HEK293 (cell line): Measurements from ENCODE around the gene IL25.

ENCODE experiments used
- CTCF ChIA-PET: fragments of 350-600 bp; formaldehyde crosslinking; extraction: SDS; loops from one replicate; lab custom pipeline; 2021; ENCODE audit warnings: antibody characterized with exemption; lab: Yijun Ruan, JAX
- POLR2A ChIA-PET: fragments of 300-600 bp; formaldehyde crosslinking; extraction: SDS; loops from one replicate; lab custom pipeline; 2020; ENCODE audit warnings: antibody characterized with exemption, inconsistent platforms; lab: Yijun Ruan, JAX
- H3K27ac ChIP-seq: fragments of 200-500 bp; sonication (Bioruptor generic); 2 replicates; pipeline ENCODE4 v1.5.1; 2014; ENCODE audit warnings: low read depth, low read length, control low read depth, inconsistent platforms; ENCODE audit errors: extremely low read depth
- H3K36me3 ChIP-seq, 2 experiments: fragments of 200-500 bp in 1 of 2; sonication (Bioruptor generic) in 1 of 2; 1 replicate in 1 of 2; 2 replicates in 1 of 2; pipeline ENCODE4 v1.5.1; 2014 to 2017; ENCODE audit warnings: inconsistent platforms in 2 of 2, low read length in 2 of 2; ENCODE audit not compliant: control insufficient read depth in 2 of 2, insufficient read depth in 1 of 2
- H3K4me1 ChIP-seq: fragments of 200-500 bp; sonication (Bioruptor generic); 2 replicates; pipeline ENCODE4 v1.5.1; 2014; ENCODE audit warnings: mild to moderate bottlenecking, low read length, inconsistent platforms; ENCODE audit not compliant: control insufficient read depth, insufficient read depth
- H3K4me3 ChIP-seq: 2 replicates; pipeline ENCODE4 v1.5.1; 2011; ENCODE audit warnings: low read depth, mild to moderate bottlenecking, control low read depth, low read length, moderate library complexity
- H3K9me3 ChIP-seq: fragments of 200-500 bp; sonication (Bioruptor generic); 2 replicates; pipeline ENCODE4 v1.5.1; 2014; ENCODE audit warnings: low read depth, low read length, inconsistent platforms; ENCODE audit not compliant: control insufficient read depth, insufficient read depth
- CTCF ChIP-seq: fragments of 450-650 bp; formaldehyde crosslinking; IDR thresholded peaks from 2 replicates; pipeline ENCODE4 v1.5.1; 2016; ENCODE audit warnings: missing biosample characterization, missing genetic modification characterization
- SCRT2 ChIP-seq: fragments of 450-650 bp; formaldehyde crosslinking; IDR thresholded peaks from 2 replicates; pipeline ENCODE4 v1.5.1; 2016; ENCODE audit warnings: missing biosample characterization, missing genetic modification characterization
- ZBTB48 ChIP-seq: fragments of 450-650 bp; formaldehyde crosslinking; IDR thresholded peaks from 2 replicates; pipeline ENCODE4 v1.5.1; 2016; ENCODE audit warnings: missing biosample characterization, missing genetic modification characterization
- ZFP41 ChIP-seq: fragments of 450-650 bp; formaldehyde crosslinking; IDR thresholded peaks from 2 replicates; pipeline ENCODE4 v1.5.1; 2016; ENCODE audit warnings: missing biosample characterization, missing genetic modification characterization, borderline replicate concordance
- ZNF155 ChIP-seq: fragments of 450-650 bp; formaldehyde crosslinking; IDR thresholded peaks from 2 replicates; pipeline ENCODE4 v1.5.1; 2016; ENCODE audit warnings: missing biosample characterization, missing genetic modification characterization
- ZNF174 ChIP-seq: fragments of 450-650 bp; formaldehyde crosslinking; IDR thresholded peaks from 2 replicates; pipeline ENCODE4 v1.5.0; 2017; ENCODE audit warnings: missing biosample characterization, mild to moderate bottlenecking, missing genetic modification characterization
- ZNF2 ChIP-seq: fragments of 450-650 bp; formaldehyde crosslinking; IDR thresholded peaks from 2 replicates; pipeline ENCODE4 v1.5.1; 2016; ENCODE audit warnings: missing biosample characterization, missing genetic modification characterization
- ZNF544 ChIP-seq: fragments of 450-650 bp; formaldehyde crosslinking; IDR thresholded peaks from 2 replicates; pipeline ENCODE4 v1.5.0; 2017; ENCODE audit warnings: missing biosample characterization, missing genetic modification characterization
- ZNF654 ChIP-seq: fragments of 450-650 bp; formaldehyde crosslinking; IDR thresholded peaks from 2 replicates; pipeline ENCODE4 v1.5.1; 2016; ENCODE audit warnings: low read depth, missing biosample characterization, missing genetic modification characterization
- ZNF76 ChIP-seq: fragments of 450-650 bp; formaldehyde crosslinking; IDR thresholded peaks from 2 replicates; pipeline ENCODE4; 2016; ENCODE audit warnings: low read depth, missing biosample characterization, missing genetic modification characterization, borderline replicate concordance
- ZSCAN18 ChIP-seq: fragments of 450-650 bp; formaldehyde crosslinking; IDR thresholded peaks from 2 replicates; pipeline ENCODE4 v1.5.1; 2016; ENCODE audit warnings: missing biosample characterization, missing genetic modification characterization
- TF ChIP-seq, protein P1 (sequence below): fragments of 450-650 bp; formaldehyde crosslinking; IDR thresholded peaks from 2 replicates; pipeline ENCODE4 v1.5.1; 2016; ENCODE audit warnings: missing biosample characterization, missing genetic modification characterization
- TF ChIP-seq, protein P2 (sequence below): fragments of 450-650 bp; formaldehyde crosslinking; IDR thresholded peaks from 2 replicates; pipeline ENCODE4 v1.5.0; 2017; ENCODE audit warnings: missing biosample characterization, missing genetic modification characterization, borderline replicate concordance

Gene IL25

DNA sequence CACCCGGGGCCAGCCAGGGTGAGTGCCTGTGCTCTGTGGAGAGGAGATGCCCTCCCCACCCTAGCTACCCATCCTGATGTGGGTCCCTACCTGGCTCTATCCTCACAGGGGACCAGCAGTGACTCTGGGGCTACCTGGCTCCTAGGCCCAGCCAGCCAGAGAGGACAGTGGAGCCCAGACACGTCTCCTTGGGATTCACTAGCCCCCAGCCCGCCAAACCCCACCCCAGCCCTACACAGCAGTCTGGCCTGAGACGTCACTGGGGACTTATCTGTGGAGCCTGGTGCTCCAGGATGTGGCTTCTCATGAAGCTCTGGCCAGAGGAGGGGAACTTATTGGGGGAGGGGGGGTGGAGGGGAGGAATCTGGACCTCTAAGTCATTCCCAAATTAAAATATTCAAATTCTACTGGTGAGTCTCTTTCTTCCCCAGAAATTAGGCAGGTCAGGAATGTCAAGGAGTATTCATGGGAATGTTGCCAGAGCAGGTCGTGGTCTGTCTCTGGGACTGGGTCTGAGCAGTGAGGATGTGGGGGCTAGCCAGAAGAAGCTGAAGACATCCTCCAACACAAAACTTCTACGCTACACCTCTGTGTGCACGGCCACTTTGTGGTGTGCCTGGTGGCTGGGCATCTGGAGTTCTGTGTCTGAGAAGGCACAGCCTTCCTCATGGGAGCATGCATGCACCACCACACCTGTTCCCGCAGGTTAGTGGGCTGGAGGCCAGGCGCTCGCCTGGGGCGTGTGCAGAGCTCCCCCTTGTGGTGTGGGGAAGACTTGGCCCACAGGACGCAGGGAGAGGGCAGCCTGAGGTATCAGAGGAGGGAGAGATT lies 7.0 kb downstream of the IL25 start:
- H3K4me1 ChIP-seq: no peaks in the 10 kb centered on the region
- no peaks in the 10 kb centered on the region for H3K9me3 ChIP-seq
- POLR2A ChIA-PET: interaction anchor here (1.8 kb wide), 1 partner anchor 53 kb away, joined by 12 read pairs; no protein-coding TSS in a partner anchor
- TF ChIP-seq ZNF544 (tag by site-specific recombination): no peak
- no peak for TF ChIP-seq ZFP41 (tag by site-specific recombination)
- TF ChIP-seq CTCF (tag by site-specific recombination): peak; percentile 81
- TF ChIP-seq ZNF2 (tag by site-specific recombination): no peak
- no peak for TF ChIP-seq ZNF174 (tag by site-specific recombination)
- no peak for TF ChIP-seq ZBTB48
- peak; percentile 75 for TF ChIP-seq SCRT2 (tag by site-specific recombination)
- TF ChIP-seq, protein P1, sequence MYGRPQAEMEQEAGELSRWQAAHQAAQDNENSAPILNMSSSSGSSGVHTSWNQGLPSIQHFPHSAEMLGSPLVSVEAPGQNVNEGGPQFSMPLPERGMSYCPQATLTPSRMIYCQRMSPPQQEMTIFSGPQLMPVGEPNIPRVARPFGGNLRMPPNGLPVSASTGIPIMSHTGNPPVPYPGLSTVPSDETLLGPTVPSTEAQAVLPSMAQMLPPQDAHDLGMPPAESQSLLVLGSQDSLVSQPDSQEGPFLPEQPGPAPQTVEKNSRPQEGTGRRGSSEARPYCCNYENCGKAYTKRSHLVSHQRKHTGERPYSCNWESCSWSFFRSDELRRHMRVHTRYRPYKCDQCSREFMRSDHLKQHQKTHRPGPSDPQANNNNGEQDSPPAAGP (tag by site-specific recombination): 0 out of 2 replicates have a peak, but pooled peaks have one; percentile 38
- peak; percentile 70 for TF ChIP-seq ZNF654 (tag by site-specific recombination)
- 0 out of 2 replicates have a peak, but pooled peaks have one; percentile 21 for TF ChIP-seq ZNF76
- TF ChIP-seq, protein P2, sequence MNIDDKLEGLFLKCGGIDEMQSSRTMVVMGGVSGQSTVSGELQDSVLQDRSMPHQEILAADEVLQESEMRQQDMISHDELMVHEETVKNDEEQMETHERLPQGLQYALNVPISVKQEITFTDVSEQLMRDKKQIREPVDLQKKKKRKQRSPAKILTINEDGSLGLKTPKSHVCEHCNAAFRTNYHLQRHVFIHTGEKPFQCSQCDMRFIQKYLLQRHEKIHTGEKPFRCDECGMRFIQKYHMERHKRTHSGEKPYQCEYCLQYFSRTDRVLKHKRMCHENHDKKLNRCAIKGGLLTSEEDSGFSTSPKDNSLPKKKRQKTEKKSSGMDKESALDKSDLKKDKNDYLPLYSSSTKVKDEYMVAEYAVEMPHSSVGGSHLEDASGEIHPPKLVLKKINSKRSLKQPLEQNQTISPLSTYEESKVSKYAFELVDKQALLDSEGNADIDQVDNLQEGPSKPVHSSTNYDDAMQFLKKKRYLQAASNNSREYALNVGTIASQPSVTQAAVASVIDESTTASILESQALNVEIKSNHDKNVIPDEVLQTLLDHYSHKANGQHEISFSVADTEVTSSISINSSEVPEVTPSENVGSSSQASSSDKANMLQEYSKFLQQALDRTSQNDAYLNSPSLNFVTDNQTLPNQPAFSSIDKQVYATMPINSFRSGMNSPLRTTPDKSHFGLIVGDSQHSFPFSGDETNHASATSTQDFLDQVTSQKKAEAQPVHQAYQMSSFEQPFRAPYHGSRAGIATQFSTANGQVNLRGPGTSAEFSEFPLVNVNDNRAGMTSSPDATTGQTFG (tag by site-specific recombination): no peak
- TF ChIP-seq ZNF155 (tag by site-specific recombination): no peak
- no peak overlapping the region for H3K27ac ChIP-seq
- CTCF ChIA-PET: interaction anchor here (0.6 to 4.3 kb wide), 47 partner anchors 11 to 822 kb away, joined by 3 to 61 read pairs (median 4); partner anchors contain the start of gene PABPN1
- no peaks in the 10 kb centered on the region for H3K36me3 ChIP-seq
- H3K4me3 ChIP-seq: no peak overlapping the region

- TF ChIP-seq ZSCAN18 (no peak), ZNF76 (0 out of 2 replicates have a peak, but pooled peaks have one; percentile 3)
- POLR2A ChIA-PET: interaction anchor here (1.8 kb wide), 1 partner anchor 54 kb away, joined by 12 read pairs; no protein-coding TSS in a partner anchor
Observed at GRCh38 chr14:23380197-23380914, 7.7 kb downstream of the IL25 start.

More at GRCh38 chr14:23380197-23380914, 7.7 kb downstream of the IL25 start:
- no peaks in the 10 kb centered on the region for H3K9me3 ChIP-seq
- H3K27ac ChIP-seq: no peak overlapping the region
- no peaks in the 10 kb centered on the region for H3K4me1 ChIP-seq
- H3K36me3 ChIP-seq: no peaks in the 10 kb centered on the region
- CTCF ChIA-PET: interaction anchor here (0.5 to 4.3 kb wide), 48 partner anchors 11 to 1458 kb away, joined by 3 to 61 read pairs (median 4); partner anchors contain the start of gene PABPN1
- no peak overlapping the region for H3K4me3 ChIP-seq
